AG04449 (cell line): Measurements from ENCODE around the gene PIP5K1C.
"Not testable (repeated sequence)": the region's sequence is repeated elsewhere in the genome, so short reads cannot be mapped to it uniquely, and the experiment has no call there.

ENCODE experiments used
- CTCF ChIA-PET: fragments of 350-600 bp; formaldehyde crosslinking; extraction: SDS; loops from one replicate; lab custom pipeline; 2021; ENCODE audit warnings: antibody characterized with exemption; lab: Yijun Ruan, JAX
- POLR2A ChIA-PET: fragments of 400-600, 350-600 bp; formaldehyde crosslinking; extraction: SDS; loops from one replicate; lab custom pipeline; 2020; ENCODE audit warnings: antibody characterized with exemption, inconsistent platforms; lab: Yijun Ruan, JAX
- DNase-seq: peaks from one replicate; pipeline ENCODE4 v3.0.0-alpha.2; 2010; ENCODE audit warnings: low read depth, low spot score
- H3K4me3 ChIP-seq: 2 replicates; pipeline ENCODE4 v1.5.1; 2011; ENCODE audit warnings: low read depth, mild to moderate bottlenecking, control low read depth, low read length
- TF ChIP-seq, protein P1 (sequence below): IDR thresholded peaks from one replicate; pipeline ENCODE4 v1.5.1; 2011; ENCODE audit warnings: mild to moderate bottlenecking, moderate library complexity, low read length, control low read depth, inconsistent platforms; ENCODE audit not compliant: insufficient read depth; ENCODE audit errors: missing control alignments

The PIP5K1C gene

DNA sequence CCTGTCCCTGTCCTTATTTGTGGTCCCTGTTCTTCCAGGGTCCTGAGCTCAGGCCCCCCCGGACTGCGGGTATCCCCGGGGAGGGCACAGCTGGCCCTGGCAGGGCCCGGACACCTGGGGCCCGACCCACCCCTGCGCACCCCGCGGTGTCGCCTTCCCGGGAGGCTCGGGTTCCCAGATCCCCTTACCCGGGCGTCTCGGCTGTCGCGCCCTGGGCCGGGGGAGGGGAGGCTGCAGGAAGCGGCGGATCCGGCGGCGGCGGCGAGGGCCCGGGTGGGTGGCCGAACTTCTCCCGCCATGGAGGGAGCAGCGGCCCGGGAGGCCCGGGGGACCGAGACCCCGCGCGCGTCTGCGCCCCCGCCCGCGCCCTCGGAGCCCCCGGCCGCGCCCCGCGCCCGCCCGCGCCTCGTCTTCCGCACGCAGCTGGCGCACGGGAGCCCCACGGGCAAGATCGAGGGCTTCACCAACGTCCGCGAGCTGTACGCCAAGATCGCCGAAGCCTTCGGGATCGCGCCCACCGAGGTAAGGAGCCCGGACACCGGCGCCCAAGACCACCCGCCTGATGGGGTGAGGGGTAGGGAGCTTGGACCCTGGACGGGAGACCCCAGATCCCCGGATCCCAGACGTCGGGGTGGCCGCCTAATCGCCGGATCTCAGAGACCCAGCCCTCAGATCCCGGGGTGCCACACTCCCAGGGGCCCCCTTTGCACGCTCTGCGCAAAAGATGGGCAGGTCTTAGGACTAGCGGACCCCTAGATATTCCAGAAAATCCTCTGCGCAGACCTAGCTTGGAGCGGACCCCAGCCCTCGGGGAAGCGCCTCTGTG is 114.8 kb downstream of the PIP5K1C start, which contains the start of gene GIPC3:
Gene GIPC3, plus strand, starts transcription at position 178 of the 826 bp plus-strand sequence. Its CDS starts 120 bp downstream, at position 298.
- ChIA-PET POLR2A (no interaction called here), CTCF (interaction anchor here (0.5 to 3.1 kb wide), 11 partner anchors 10 to 58 kb away, joined by 3 to 12 read pairs (median 4); no protein-coding TSS in a partner anchor)
- peak within 1 kb of the TSS; percentile 36 for H3K4me3 ChIP-seq
- no peak for DNase-seq
- TF ChIP-seq, protein P1, sequence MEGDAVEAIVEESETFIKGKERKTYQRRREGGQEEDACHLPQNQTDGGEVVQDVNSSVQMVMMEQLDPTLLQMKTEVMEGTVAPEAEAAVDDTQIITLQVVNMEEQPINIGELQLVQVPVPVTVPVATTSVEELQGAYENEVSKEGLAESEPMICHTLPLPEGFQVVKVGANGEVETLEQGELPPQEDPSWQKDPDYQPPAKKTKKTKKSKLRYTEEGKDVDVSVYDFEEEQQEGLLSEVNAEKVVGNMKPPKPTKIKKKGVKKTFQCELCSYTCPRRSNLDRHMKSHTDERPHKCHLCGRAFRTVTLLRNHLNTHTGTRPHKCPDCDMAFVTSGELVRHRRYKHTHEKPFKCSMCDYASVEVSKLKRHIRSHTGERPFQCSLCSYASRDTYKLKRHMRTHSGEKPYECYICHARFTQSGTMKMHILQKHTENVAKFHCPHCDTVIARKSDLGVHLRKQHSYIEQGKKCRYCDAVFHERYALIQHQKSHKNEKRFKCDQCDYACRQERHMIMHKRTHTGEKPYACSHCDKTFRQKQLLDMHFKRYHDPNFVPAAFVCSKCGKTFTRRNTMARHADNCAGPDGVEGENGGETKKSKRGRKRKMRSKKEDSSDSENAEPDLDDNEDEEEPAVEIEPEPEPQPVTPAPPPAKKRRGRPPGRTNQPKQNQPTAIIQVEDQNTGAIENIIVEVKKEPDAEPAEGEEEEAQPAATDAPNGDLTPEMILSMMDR, result no peak

DNA sequence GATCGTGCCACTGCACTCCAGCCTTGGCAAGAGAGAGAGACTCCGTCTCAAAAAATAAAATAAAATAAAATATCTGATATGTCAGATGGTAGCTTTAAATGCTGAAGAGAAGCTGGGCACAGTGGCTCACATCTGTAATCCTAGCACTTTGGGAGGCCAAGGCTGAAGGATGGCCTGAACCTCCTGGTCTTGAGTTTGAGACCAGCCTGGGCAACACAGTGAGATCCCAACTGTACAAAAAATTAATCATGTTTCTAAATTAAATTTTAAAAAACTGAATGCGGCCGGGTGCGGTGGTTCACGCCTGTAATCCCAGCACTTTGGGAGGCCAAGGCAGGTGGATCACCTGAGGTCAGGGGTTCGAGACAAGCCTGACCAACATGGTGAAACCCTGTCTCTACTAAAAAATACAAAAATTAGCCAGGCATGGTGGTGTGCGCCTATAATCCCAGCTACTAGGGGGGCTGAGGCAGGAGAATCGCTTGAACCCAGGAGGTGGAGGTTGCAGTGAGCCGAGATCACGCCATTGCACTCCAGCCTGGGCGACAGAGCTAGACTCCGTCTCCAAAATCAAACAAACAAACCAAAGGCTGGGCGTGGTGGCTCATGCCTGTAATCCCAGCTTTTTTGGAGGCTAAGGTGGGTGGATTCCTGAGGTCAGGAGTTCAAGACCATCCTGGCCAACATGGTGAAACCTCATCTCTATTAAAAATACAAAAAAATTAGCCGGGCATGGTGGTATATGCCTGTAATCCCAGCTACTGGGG is 116.0 kb downstream of the PIP5K1C start:
- CTCF ChIA-PET, result interaction anchor here (1.3 to 3.1 kb wide), 4 partner anchors 12 to 39 kb away, joined by 3 to 12 read pairs (median 4); no protein-coding TSS in a partner anchor
- DNase-seq, POLR2A ChIA-PET, H3K4me3 ChIP-seq: not testable (repeated sequence)

DNA sequence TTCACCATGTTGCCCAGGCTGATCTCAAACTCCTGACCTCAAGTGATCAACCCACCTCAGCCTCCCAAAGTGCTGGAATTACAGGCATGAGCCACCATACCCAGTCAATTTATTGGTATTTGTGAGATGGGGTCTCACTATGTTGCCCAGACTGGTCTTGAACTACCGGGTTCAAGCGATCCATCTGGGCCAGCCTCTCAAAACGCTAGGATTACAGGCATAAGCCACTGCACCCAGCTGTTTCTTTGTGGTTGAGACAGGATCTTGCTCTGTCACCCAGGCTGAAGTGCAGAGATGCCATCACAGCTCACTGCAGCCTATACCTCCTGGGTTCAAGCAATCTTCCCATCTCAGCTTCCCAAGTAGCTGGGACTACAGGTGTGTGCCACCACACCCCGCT is 118.5 kb downstream of the PIP5K1C start:
- not testable (repeated sequence) for DNase-seq, H3K4me3 ChIP-seq
- ChIA-PET CTCF (interaction anchor here (1.0 kb wide), 1 partner anchor 9 kb away, joined by 3 read pairs; no protein-coding TSS in a partner anchor), POLR2A (interaction anchor here (1.4 kb wide), 1 partner anchor 81 kb away, joined by 3 read pairs; no protein-coding TSS in a partner anchor)
